DMS 273 (cell line): ENCODE data around the gene CDKL5.

Source experiments
- DNase-seq: peaks from one replicate; lab custom pipeline; 2025; ENCODE audit not compliant: unreplicated experiment; lab: John Stamatoyannopoulos, UW

Gene CDKL5

DNA sequence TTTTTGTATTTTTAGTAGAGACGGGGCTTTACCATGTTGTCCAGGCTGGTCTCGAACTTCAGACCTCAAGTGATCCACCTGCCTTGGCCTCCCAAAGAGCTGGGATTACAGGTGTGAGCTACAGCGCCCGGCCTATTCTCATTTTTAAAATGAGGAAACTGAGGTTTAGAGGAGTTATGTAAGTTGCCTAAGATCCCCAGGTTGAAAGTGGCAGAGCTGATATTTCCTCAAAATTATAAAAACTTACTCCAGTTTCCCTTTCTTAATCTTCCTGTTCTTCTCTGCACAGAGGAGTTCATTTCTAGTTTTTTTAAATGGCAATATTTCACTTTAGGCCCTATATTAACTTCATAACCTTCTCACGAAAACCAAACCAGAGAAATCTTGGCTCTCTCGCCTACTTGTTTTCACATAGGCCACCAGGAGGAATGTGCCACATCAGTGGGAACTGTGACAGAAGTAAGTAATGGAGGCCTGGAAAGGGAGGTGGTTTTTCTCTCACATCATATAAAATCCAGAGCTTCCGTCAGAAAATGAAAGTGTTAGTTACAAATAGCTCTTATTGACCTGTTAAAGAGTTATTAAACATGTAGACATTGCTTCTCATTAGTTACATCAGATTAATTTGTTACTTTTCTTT is 262.6 kb downstream of the CDKL5 start:
- no peak for DNase-seq

GRCh38 chrX:18691431-18691830 is 266.0 kb downstream of the CDKL5 start:
- no peak for DNase-seq

DNA sequence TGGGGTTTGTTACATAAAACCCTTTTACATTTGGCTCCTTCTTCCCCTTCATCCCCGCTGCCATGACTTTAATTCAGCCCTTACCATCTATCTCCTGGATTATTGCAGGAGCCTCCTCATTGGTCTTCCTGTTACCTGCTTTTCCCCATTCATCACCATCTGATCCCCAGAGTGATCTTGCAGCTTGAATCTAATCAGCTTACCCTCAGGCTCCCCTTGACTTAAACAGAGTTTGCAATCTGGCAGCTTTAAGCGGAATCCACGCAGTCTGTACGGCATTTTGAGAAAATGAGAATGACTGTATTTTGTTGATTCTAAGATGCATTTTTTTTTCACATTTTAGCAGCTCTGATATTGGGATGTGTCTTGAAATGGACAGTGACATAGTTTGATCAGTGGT is 267.1 kb downstream of the CDKL5 start:
- no peak for DNase-seq

DNA sequence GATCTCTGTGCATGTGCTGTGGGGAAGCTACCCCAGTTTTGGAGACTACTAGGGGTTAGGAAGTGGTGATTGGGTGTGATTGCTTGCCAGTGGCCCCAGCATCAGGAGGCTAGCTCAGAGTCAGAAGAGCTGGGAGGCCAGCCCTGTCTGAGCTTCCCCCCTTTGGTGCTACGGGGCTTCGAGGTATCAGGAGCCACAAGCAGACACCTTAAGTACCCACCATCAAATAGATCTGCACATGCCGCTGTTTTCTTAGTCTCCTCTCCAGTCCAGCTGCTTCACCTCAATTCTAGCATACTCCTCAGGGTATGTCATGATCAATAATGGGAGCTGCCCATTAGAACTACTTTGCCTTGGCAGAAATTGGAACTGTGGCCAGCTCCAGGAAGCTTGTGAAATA is 271.2 kb downstream of the CDKL5 start:
- no peak for DNase-seq

GRCh38 chrX:18698737-18699650 is 273.6 kb downstream of the CDKL5 start:
- DNase-seq: no peak

DNA sequence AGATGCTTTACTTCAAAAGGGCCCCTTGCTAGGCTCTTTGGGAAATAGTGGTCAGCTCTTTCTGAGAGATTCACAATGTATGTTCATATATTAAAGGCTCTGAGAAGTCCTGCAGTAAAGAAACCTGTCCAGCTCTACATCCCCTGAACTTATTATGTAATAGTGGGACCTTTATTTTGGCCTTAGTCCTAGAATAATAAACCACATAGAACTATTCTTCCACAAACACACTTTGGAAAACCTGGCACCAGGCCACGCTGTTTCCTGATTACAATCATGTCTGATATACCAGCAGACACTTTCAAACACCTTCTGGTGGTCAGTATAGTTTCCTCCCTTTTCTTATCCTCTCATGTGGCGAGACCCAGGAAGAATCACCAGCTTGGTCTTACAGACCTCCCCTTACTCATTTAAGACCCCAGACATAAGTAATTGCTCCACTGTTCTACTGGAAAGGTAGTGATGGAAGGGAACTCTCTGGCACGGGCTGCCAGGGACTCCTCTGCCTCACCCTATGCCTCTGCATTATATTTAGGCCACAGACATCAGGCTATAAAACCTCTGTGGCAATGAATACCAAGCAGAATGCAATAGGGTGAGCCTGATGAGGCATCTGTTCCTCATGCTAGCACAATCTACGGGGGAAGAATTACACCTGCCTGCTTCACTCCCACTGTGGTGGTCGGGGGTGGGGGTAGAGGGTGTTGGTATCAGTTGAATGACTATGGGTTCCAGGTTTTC is 276.4 kb downstream of the CDKL5 start:
- DNase-seq: peak; percentile 20

DNA sequence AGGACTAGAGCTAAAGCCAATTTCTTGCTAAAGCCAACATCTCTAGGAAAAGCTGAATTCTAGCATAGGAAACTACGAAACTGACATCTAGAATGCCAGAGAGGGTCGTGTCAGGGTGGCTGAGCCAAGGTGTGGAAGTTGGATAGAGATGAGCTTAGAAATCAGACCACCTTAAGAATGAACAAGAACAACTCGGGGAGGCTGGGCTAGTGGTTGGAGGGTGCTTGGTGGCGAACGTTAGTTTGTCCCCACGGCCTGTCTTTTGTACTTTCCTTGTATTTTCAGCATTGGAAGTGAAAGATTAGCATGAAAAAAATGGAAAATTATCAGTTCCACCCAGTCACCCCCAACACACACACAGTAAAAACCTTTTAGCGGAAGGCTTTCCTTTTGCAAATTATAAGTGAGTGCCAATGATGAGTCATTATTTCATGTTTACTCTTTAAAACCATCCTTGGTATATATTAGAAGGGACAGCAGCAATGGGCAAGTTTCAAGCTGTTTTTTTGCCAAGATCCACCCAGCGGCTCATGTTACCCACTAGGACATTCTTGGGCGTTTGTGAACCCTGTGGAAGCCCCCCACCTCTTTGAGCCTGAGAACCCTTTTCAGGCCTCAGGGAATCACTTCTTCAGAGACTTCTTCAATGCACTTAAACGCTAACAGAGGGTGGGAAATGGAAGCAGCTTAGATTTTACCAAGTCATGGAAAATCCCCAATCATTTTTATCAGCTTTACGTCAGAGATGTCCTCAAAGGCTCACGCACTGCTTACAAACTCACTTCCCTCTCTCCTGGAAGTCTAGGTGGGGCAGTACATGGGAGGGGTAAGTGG is 277.2 kb downstream of the CDKL5 start:
- DNase-seq: peak; percentile 23
